Thyroid gland (tissue), 4 donors: ENCODE measurements around the gene KRTAP12-2.

ENCODE experiments used
- POLR2A ChIP-seq, 2 donors: fragments of 450-650 bp; IDR thresholded peaks; one replicate each; pipeline ENCODE4 v1.6.1; 2017; ENCODE audit warnings: antibody characterized with exemption in 2 of 2, mild to moderate bottlenecking in 2 of 2, moderate library complexity in 1 of 2
- TF ChIP-seq, protein P1 (sequence below), 6 experiments: fragments of 200-600 bp in 3 of 6; fragments of 450-650 bp in 3 of 6; sonication (generic) in 3 of 6; IDR thresholded peaks; one replicate each; pipeline ENCODE4 v1.5.1; 2016 to 2019; ENCODE audit warnings: antibody characterized with exemption in 6 of 6, mild to moderate bottlenecking in 2 of 6, inconsistent platforms in 1 of 6, moderate library complexity in 1 of 6

GRCh38 chr21:44653123-44653522 is 13.6 kb downstream of the KRTAP12-2 start:
- TF ChIP-seq POLR2A (IDR thresholded peaks at IDR 0.05) = no peak
- TF ChIP-seq, protein P1, sequence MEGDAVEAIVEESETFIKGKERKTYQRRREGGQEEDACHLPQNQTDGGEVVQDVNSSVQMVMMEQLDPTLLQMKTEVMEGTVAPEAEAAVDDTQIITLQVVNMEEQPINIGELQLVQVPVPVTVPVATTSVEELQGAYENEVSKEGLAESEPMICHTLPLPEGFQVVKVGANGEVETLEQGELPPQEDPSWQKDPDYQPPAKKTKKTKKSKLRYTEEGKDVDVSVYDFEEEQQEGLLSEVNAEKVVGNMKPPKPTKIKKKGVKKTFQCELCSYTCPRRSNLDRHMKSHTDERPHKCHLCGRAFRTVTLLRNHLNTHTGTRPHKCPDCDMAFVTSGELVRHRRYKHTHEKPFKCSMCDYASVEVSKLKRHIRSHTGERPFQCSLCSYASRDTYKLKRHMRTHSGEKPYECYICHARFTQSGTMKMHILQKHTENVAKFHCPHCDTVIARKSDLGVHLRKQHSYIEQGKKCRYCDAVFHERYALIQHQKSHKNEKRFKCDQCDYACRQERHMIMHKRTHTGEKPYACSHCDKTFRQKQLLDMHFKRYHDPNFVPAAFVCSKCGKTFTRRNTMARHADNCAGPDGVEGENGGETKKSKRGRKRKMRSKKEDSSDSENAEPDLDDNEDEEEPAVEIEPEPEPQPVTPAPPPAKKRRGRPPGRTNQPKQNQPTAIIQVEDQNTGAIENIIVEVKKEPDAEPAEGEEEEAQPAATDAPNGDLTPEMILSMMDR (IDR thresholded peaks at IDR 0.05) = no peak
